ENCODE measurements around the gene TPPP. TPM values are rescaled to one million over a fixed set of nuclear protein-coding genes. Genes with fewer than 3 reads are reported as not detected.

Gene TPPP
- total and polyA plus RNA-seq, 2 donors (not counting 3 experiments of a cell fraction or from before 2014, with no cell fraction given), result 0.04 to 0.09 TPM

DNA sequence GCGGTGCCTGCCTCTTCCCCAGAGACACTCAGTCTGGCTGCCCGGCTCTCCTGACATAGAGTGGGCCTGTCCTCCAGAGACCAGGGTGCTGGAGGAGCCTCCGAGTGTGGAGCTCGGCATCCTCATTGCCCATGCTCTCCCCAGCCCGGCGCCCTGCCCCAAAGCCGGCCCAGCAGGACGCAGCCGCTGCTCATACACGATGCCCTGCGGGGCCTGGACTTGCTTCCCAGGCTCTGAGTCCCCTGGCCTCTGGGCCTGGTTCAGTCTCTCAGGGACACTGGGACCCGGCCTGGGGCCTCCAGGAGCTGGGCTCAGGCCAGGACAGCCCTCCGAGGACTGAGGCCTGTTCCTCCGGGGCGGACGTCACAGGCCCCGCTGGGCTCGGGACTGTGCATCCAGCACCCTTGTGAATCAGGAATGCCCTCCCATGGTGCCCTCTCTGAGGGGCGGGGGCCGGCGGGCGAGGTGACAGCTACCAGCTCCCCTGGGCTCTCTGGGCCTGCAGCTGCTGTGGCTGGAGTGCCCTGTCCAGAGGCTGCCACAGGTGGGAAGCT is 23.2 kb downstream of the TPPP start:
- Histone ChIP-seq H3K4me3 (replicated peaks in 1 of 3; ENCODE audit: insufficient read depth in 1 of 3, low read depth in 1 of 3, low read length in 3 of 3) (no peak overlapping the region), H3K9me1 (replicated peaks; ENCODE audit: control insufficient read depth, extremely low read depth, insufficient read depth, low read length) (no peaks in the 10 kb centered on the region), H3K27ac (ENCODE audit: insufficient read depth, low read depth, low read length) (no peak overlapping the region), H3K4me2 (ENCODE audit: insufficient read depth, low read length) (no peak overlapping the region), H3K36me3 (ENCODE audit: control insufficient read depth in 2 of 2, extremely low read depth in 1 of 2, insufficient read depth in 2 of 2, low read length in 2 of 2) (no peaks in the 10 kb centered on the region), H3K27me3 (ENCODE audit: control insufficient read depth in 2 of 2, insufficient read depth in 2 of 2, low read length in 2 of 2) (no peaks in the 10 kb centered on the region), H4K20me1 (replicated peaks; ENCODE audit: control insufficient read depth, extremely low read depth, insufficient read depth, low read length) (no peaks in the 10 kb centered on the region), H2AFZ (ENCODE audit: low read depth, low read length) (no peak overlapping the region), H3K9me3 (replicated peaks; ENCODE audit: control insufficient read depth, insufficient read depth, low read length) (no peaks in the 10 kb centered on the region), H3K4me1 (ENCODE audit: control insufficient read depth, extremely low read depth, insufficient read depth, low read length) (no peaks in the 10 kb centered on the region), H3K9ac (replicated peaks; ENCODE audit: extremely low read depth, insufficient read depth, low read length) (no peak overlapping the region), H3K79me2 (ENCODE audit: control insufficient read depth, insufficient read depth, low read length) (no peaks in the 10 kb centered on the region)
- TF ChIP-seq, protein P1, sequence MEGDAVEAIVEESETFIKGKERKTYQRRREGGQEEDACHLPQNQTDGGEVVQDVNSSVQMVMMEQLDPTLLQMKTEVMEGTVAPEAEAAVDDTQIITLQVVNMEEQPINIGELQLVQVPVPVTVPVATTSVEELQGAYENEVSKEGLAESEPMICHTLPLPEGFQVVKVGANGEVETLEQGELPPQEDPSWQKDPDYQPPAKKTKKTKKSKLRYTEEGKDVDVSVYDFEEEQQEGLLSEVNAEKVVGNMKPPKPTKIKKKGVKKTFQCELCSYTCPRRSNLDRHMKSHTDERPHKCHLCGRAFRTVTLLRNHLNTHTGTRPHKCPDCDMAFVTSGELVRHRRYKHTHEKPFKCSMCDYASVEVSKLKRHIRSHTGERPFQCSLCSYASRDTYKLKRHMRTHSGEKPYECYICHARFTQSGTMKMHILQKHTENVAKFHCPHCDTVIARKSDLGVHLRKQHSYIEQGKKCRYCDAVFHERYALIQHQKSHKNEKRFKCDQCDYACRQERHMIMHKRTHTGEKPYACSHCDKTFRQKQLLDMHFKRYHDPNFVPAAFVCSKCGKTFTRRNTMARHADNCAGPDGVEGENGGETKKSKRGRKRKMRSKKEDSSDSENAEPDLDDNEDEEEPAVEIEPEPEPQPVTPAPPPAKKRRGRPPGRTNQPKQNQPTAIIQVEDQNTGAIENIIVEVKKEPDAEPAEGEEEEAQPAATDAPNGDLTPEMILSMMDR (IDR thresholded peaks at IDR 0.05; ENCODE audit: extremely low read depth in 1 of 2, insufficient read depth in 1 of 2, low read depth in 1 of 2, low read length in 2 of 2), result no peak
- TF ChIP-seq JUN (IDR thresholded peaks at IDR 0.05; ENCODE audit: borderline replicate concordance, insufficient read depth, insufficient read length, low read depth) (no peak), POLR2AphosphoS5 (IDR thresholded peaks at IDR 0.05; ENCODE audit: insufficient read depth, low read depth, low read length) (no peak)
- CTCF ChIA-PET, result interaction anchor here (0.6 to 6.0 kb wide), 10 partner anchors 9 to 975 kb away, joined by 3 to 101 read pairs (median 4); partner anchors contain the start of genes BRD9 and TRIP13
- POLR2A ChIA-PET, result no interaction called here
- intact Hi-C loops (cut with micrococcal nuclease) (loop anchor here (2.0 to 10.0 kb wide), 2 partner anchors 233 to 355 kb away; no protein-coding TSS in a partner anchor), dilution Hi-C loops (cut with MboI; ENCODE audit: extremely low pct_ligation_motif_present, low sequenced_read_pairs) (no loop called here)
- no TSS peak for BruUV-seq (replicated peaks)
- DNase-seq (ENCODE audit: low read depth, low spot score), result no peak
- FAIRE-seq, result no peak

DNA sequence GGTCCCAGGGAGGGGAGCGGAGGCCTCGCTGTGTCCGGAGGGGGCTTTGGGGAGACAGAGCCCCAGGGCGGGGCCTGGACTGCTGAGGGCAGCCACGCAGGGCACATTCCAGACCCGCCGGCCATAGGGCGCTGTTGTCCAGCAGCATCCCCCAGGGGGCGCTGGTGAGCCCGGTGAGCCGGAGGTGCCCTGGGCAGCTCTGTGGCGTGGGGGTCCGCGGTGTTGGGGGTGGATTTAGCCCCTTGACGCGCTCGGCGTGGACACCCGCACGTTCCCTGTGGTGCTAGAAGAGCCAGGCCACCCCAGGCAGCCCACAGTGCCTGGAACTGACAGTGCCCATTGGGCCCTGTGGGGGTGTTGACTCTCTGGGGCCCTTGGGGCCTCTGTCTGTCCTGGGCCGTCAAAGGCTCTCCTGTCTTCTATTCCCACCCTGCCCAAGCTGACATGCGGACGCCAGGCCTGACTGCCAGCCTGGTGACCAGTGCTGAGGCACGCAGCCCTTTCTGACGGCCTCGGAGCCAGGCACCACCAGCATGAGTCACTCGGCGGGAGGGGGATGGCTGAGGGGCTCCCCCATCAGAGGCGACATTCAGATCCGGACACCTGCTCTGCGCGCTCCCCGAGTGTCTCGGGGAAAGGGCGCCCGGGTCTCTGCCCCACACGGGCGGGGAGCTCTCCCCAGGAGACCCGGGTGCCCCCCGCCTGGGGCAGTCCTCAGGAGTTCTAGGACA is 23.9 kb downstream of the TPPP start:
- dilution Hi-C loops (cut with MboI; ENCODE audit: extremely low pct_ligation_motif_present, low sequenced_read_pairs), result no loop called here
- no peak overlapping the region for H3K4me3 ChIP-seq (replicated peaks in 1 of 3; ENCODE audit: insufficient read depth in 1 of 3, low read depth in 1 of 3, low read length in 3 of 3)
- ChIA-PET CTCF (interaction anchor here (0.8 to 6.0 kb wide), 12 partner anchors 10 to 976 kb away, joined by 3 to 101 read pairs (median 4); partner anchors contain the start of genes BRD9 and TRIP13), POLR2A (no interaction called here)
- H3K4me2 ChIP-seq (ENCODE audit: insufficient read depth, low read length), result no peak overlapping the region
- H2AFZ ChIP-seq (ENCODE audit: low read depth, low read length), result no peak overlapping the region
- intact Hi-C loops (cut with micrococcal nuclease), result no loop called here
- TF ChIP-seq, protein P1 (IDR thresholded peaks at IDR 0.05; ENCODE audit: extremely low read depth in 1 of 2, insufficient read depth in 1 of 2, low read depth in 1 of 2, low read length in 2 of 2), result peak; percentile 73 to 90
- TF ChIP-seq POLR2AphosphoS5 (IDR thresholded peaks at IDR 0.05; ENCODE audit: insufficient read depth, low read depth, low read length), result no peak
- no peaks in the 10 kb centered on the region for H4K20me1 ChIP-seq (replicated peaks; ENCODE audit: control insufficient read depth, extremely low read depth, insufficient read depth, low read length)
- no peaks in the 10 kb centered on the region for H3K9me3 ChIP-seq (replicated peaks; ENCODE audit: control insufficient read depth, insufficient read depth, low read length)
- no peak overlapping the region for H3K27ac ChIP-seq (ENCODE audit: insufficient read depth, low read depth, low read length)
- H3K36me3 ChIP-seq (ENCODE audit: control insufficient read depth in 2 of 2, extremely low read depth in 1 of 2, insufficient read depth in 2 of 2, low read length in 2 of 2), result no peaks in the 10 kb centered on the region
- H3K27me3 ChIP-seq (ENCODE audit: control insufficient read depth in 2 of 2, insufficient read depth in 2 of 2, low read length in 2 of 2), result no peaks in the 10 kb centered on the region
- FAIRE-seq (no peak), DNase-seq (ENCODE audit: low read depth, low spot score) (peak; percentile 22)
- no peaks in the 10 kb centered on the region for H3K79me2 ChIP-seq (ENCODE audit: control insufficient read depth, insufficient read depth, low read length)
- no peaks in the 10 kb centered on the region for H3K9me1 ChIP-seq (replicated peaks; ENCODE audit: control insufficient read depth, extremely low read depth, insufficient read depth, low read length)
- H3K4me1 ChIP-seq (ENCODE audit: control insufficient read depth, extremely low read depth, insufficient read depth, low read length), result no peaks in the 10 kb centered on the region
- H3K9ac ChIP-seq (replicated peaks; ENCODE audit: extremely low read depth, insufficient read depth, low read length), result no peak overlapping the region
- BruUV-seq (replicated peaks), result no TSS peak
